Non-pigmented ciliary epithelial cell (primary cell): ENCODE data around the gene SPTLC3.

Experiments
- DNase-seq: peaks from one replicate; pipeline ENCODE4 v3.0.0-alpha.2; 2010; ENCODE audit warnings: low read depth

The SPTLC3 gene

DNA sequence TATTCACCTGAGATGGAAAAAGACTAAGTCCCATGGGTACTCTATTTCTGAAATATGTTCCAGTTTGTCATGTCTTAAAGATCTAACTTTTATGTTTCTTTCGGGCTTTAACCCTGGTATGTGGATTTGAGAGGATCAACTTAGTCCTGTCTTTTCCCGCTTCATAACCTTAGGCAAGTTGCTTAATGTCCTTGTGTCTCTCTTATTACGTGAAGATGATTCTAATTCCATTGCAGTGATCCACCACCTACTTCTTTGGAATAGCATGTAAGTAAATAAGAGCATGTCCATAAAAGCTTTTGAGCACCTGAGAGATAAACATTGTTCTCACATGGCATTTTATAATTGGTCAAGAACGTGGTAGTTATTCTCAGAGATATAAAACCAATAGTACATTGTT, 23.0 kb downstream of the SPTLC3 start:
- DNase-seq, result no peak

DNA sequence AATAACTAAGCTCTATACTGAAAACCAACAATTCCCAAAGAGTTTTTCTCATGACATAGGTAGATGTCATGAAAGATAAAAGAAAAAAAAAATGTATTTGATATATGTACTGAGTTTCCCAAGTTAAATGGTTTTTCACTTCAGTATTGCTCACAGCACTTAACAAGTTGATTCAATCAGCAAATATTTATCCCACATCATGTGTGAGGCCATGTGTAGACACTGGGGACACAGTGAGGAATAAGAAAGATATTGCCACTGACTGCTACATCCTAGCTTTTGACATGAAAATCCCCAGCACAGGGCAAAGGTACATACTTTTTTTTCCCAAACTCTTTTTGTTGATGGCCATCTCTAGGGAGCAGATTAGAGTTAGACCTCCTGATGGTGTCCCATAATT, 25.3 kb downstream of the SPTLC3 start:
- DNase-seq, result no peak

DNA sequence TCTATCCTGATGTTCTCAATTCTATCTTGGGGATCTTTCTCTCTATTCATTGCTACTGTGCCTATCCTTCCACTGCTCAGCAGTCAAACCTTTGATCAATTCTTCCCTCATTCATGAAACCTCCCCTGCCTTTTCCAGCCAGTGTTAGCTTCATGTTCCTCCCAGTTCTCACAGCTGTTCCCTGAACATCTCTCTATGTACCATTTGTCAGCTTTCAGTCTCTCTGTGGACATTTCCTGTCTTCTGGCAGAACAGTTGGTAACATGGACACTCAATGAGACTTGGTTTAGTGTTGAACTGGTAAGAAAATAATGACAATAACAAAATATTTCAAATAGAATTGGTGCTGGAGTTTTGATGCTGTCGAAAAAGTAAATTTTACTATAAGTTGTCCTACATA, 26.2 kb downstream of the SPTLC3 start:
- no peak for DNase-seq

DNA sequence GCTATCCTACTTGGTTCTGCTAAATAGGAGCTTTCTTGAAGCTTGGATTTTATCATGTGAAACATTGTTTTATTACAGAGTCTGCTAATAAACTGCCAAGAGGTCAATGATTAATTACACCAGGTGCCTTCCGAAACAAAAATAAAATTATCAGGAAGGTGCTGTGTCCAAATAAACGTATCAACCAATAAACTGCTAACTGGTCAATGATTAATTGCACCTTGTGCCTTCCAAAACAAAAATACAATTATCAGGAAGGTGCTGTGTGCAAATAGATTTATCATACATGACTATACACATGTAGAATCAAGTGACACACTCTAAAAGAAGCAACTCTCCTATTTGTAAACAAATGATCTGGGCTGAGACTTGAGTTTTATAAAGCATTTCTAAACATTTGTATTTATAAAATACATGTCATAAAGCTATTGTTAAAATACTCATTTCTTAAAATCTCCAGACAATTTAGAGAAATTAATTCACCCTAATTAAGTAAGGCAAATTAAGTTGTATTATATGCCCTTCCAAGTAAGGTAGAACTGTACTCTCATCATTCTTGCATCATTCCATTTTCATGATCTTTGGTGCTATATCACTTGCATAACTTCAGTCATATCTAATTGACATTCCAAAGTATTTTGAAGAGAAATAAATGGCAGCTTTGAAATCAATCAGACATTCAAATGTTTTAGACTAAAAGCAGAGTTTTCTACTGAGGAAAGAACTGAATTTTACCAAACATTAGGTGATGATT, 26.8 kb downstream of the SPTLC3 start:
- DNase-seq, result no peak

DNA sequence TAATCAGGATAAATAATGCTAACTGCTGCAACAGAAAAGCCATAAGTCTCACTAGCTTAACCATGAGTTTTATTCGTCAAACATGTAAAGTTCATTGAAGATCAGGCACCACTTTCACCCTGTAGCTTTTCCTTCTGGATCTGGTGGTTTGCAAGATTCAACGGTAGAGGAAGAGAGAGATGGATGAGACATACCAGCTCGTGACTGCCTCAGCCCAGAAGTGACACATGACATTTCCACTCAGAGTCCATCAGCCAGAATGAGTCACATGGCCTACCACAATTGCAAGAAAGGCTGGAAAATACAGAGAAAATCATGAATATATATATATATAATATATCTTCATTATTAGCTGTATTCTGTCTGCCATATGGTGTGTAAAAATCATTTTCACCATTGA, 29.0 kb downstream of the SPTLC3 start:
- DNase-seq, result no peak

DNA sequence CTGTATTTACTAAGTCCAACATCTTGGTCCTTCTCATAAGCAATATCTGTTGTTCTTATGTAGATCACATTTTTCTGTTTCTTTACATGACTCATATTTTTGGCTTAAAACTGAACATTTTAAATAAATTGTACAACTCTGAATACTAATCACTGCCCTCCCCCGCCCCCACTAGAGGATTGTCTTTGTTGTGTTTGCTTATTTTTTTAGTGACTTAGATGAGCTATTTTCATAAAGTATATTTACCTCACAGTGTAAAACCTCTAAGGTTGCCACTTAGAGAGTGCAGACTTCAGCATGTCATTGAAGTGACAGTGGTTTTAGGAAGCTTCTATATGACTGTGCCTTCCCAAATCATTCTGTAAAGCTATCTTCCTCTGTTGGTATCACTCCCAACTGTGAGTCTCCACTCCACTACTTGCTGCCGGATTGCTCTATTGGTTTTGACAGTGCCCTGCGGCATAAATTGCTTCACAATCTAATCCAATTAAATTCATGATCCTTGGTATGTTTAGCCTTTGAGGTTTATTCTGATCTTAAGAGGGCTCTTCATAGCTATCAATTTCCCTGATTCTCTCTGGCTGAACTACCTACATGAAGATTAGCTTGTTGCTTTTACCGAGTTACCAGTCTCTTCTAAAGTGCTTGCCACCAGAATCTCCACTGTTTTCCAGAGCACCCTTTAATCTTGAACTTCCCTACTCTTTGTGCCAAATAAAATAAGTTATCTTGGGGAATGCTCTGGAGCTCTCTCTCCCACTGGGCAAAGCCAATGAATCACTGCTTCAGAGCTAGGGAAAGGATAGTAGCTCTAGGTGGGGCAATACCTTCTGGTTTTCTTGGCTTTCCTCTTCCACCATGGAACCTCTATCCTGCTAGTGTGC, 33.0 kb downstream of the SPTLC3 start:
- DNase-seq, result no peak

DNA sequence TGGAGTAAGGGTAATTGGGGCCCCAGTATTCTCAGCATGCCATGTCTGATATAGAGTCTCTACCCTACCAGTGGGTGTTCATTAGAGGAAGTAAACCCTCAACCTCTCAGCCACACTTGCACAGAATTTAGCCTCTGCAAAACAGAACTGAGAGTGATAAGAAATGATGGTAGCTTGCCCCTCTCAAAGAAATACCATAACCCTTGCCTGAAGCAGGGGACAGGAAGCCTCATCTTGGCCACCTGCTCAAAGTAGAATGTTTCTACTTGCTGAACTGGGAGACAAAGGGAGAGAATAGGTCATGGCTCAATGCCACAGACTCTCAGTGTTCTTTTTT, 33.7 kb downstream of the SPTLC3 start:
- DNase-seq, result no peak

DNA sequence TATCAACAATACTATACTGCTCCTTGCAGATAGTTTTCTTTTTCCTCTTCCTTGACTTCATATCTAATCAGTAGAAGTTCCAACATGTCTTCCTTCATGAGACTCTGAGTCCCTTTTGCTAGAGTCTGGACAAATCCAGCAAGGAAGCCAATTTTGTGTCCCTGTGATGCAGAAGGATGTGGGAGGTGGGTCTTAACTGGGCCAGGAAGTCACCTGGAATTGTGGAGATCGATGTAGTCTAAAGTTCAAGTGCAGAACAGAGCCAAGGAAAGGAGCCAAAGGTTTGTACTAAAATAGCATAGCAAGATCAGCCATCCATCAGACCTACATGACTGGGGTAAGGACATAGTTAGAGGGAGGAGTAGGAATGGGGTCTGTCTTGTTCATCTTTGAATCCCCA, 37.6 kb downstream of the SPTLC3 start:
- DNase-seq, result no peak

DNA sequence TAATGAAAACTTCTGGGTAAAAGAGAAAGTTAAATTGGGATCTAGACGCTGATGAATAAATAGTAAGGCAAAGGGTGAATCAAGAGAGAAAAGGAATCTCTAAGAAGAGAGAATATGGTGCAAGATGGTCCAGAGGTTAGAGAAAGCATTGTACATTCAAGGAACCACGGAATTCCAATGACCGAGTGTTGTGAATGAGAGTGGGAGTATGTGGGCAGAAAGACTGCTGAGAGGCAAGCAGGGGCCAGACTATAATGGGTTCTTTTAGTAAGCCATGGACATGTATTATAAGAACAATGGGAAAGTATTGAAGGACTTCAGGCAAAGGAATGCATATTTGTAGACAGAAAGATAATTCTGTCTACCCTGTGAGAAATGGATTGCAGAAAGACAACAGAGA, 45.2 kb downstream of the SPTLC3 start:
- DNase-seq, result no peak

DNA sequence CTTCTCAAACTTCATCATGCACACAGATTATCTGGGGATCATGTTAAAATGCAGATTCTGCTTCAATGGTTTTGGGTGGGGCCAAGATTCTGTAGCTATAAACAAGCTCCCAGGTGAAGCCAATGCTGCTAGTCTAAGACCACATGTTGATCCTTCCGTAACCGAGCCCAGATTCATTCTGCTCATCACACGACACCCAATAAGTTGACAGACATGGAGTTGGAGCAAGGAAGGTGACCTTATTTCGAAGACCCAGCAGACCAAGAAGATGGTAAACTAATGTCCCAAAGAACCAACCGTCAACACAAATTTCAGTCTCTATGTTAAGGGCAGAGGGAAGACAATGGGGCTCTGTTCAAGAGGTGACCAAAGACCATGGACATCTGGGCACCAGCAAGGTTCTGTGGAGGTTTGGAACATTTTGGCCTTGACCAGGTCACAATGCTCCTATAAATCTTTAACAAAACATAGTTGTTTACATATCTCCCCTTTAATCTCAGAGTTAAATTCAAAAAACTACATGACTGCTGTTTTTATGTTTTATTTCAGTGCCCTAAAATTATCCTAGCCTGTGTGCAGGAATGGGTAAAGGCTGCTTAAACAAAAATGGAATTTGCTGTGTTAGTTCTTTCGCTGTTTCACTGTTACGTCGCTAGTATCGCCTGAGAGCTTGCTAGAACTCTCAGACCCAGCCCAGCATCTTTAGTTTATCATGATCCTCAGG, 50.1 kb downstream of the SPTLC3 start:
- DNase-seq, result no peak

DNA sequence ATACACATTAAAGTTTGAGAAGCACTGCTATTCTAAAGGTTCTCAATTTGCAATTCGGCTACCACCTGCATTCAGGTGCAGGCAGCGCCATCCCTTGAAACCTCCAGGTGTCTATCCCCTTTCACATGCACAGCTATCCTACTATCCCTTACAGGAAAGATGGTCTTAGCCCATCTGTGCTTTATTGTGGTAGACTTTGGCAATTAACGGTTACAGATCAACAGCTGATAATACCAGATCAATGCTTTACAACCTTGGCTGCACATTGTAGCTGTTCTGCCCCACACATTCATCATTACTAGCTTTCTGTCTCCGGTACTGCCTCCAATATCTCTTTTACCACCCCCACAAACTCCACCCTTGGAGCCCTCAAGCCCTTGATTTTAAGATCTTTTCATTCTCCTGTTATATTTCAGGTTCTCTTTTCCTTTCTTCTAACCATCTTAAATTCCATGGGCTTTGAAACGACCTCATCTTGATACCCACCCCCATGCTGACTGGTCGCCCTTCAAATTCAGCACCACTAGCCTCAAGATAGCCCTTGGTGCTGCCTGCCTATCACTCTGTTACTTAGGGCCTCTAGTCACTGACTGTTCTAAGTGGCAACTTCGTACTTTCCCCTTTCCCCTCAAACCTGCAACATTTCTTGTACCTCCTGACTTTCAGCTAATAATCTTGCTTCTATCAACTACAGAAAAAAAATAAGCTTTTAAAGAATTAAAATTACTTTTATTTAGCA, 50.8 kb downstream of the SPTLC3 start:
- no peak for DNase-seq

DNA sequence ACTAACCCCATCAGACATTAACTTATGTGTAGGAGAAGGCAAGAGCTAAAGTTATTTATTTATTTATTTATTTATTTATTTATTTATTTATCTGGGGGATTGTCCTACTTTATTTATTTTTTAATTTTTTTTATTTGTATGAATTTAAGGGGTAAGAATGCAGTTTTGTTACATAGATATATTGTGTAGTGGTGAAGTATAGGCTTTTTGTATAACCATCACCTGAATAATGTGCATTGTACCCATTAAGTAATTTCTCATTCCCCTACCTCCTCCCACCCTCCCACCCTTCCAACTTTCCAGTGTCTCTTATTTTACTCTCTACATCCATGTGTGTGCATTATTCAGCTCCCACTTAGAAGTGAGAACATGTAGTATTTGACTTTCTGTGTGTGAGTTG, 51.6 kb downstream of the SPTLC3 start:
- no peak for DNase-seq

DNA sequence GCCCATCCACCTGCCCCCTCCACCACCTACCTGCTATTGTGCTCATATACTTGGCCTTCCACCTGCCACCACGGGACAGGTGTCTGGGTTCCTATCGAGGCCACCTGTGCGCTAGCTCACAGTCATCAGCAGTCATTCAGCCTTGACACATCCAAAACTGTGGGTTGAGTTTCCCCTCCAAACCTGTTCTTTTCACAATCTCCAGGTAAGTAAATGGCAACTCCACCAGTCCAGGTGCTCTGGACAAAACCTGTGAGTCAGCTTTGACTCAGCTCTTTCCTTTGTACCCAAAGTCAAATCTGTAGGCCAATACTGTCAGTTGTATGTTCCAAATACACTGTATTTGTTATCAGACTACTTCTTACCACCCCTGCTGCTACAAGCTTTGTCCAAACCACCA, 52.6 kb downstream of the SPTLC3 start:
- no peak for DNase-seq

DNA sequence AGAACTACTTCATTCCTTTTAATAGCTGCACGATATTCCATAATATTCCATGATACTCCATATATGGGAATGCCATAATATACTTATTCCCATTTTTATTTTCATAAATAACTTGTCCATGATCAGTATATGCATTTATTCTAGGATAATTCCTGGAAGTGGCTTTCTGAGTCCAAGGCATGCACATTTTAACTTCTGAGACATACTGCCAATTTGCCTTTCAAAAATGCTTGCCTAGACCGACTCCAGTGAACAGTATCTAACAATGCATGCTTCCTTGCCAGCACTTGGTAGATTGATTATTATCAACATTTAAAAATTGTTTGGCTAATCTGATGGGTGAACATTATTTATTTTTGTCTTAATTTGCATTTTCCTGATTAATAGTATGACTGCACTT, 54.0 kb downstream of the SPTLC3 start:
- no peak for DNase-seq

DNA sequence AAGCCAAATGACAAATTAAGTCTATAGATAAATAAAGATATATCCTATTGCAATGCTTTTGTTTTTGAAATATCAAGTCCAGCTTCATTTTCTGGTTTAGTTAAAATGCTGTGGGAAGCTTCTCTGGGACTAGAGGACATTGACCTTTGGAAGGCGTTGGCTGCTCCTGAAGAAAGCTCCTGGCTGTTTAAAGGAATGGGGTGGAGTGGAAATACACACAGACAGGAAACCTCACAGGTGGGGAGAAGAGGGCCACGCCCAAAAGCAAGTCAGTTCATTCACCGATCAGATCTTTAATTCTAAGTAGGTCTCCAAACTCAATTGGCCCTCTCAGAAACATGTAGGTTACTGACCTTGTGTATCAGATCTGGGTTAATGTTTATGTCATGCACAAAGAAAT, 59.6 kb downstream of the SPTLC3 start:
- no peak for DNase-seq

DNA sequence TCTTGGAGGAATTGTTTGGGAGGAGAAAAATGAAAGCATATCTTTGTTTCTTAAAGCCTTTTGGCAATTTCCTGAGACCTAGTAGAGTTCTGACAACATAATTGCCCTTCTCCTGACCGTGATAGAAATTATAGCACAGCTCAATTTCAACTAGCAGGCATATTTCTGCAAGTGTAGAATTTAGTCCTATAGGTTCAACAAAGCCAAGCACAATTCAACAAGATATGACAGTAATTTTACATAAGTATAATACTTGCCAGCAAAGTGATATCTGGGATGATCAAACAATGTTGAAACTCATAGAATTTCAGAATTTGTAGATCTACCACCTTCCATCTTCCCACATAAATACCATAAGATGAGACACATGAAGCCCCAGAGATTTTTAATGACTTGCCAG, 73.1 kb downstream of the SPTLC3 start:
- DNase-seq, result no peak

DNA sequence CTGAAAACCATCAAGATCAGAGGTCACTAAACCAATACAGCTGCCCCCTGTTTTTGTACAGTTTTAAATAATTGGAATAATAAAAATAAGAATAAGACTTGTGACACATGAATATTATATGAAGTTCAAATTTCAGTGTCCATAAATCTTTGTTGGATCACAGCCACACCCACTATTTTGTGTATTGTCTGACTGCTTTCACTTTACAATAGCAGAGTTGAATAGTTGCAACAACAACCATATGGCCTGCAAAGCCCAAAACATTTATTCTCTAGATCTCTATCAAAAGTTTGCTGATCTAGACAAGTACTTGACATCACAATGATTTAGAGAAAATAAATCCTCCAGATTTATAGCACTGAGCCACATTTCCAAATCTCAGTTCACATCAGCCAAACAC, 73.6 kb downstream of the SPTLC3 start:
- DNase-seq, result no peak

DNA sequence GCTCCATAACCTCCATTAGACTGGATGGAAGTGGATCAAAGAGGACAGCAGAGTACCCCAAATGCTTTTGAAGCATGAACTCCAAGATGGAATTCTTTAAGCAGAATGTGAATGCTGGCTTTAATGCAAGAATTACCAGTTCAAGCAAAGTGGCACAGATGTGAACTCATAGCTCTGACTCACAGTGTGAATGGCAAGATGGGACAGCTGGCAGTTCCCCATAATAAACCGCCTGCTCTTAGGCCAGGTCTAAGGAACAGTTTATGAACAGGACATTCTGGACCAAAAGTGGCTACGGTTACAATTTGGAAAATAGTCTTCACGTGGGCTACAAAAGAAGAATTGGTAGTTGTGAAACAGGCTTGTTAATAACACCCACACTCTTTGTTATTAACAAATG, 76.5 kb downstream of the SPTLC3 start:
- DNase-seq, result no peak

DNA sequence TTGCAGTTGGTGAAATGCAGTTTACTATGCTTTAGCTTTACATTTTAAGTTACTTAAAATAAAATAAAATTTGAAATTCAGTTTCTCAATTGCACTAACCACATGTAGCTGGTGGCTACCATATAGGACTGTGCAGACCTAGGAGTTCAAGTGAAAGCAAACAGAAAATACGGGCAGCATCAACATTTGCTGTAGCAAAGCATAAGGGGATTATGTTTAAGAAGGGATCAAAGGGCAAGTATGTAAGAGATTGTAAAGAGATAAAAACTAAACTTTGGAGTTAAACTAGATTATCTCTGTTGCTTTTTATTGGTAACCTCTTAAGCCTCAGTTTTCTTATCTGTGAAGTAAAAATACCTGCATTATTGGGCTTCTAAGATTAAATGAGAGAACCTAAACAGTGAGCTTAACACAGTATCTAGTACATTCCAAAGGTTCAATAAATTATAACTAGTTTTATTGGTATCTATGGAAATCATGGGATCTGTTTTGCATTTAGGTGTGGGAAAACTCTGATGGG, 81.2 kb downstream of the SPTLC3 start:
- no peak for DNase-seq

DNA sequence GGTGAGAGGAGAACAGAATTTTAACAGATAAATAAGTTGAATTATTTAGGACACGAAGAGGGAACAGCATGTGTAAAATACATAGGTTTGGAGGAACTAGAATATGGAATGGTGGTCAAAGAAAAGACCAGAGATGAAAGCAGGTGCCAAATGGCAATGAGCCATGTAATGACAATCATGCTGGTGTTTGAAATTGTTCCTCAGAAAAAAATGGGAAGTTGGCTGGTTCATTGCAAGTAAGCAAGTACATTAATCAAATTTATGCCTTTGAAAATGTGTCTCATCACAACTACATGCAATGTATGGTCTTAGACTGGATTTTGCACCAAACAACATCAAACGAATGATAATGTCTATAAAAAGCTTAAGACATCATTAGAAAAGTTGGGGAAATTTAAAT, 83.3 kb downstream of the SPTLC3 start:
- no peak for DNase-seq

DNA sequence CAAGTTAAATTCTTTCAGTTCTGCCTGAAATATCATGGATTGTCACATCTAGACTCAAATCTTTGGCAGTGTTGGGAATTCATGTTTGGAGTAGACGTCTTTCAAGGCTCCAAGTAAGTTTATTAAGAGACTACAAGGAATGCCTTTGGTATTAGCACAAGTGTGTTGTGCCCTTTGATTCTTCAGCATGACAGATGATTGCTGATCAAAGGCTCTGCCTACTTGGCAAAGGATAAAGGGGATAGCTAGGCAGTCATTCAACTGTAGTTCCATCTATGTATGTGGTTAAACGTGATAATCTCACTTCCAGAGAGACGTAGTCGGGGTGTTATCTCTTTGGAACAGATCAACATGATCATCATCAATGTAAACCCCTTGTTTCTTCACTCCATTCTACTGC, 86.2 kb downstream of the SPTLC3 start:
- no peak for DNase-seq

DNA sequence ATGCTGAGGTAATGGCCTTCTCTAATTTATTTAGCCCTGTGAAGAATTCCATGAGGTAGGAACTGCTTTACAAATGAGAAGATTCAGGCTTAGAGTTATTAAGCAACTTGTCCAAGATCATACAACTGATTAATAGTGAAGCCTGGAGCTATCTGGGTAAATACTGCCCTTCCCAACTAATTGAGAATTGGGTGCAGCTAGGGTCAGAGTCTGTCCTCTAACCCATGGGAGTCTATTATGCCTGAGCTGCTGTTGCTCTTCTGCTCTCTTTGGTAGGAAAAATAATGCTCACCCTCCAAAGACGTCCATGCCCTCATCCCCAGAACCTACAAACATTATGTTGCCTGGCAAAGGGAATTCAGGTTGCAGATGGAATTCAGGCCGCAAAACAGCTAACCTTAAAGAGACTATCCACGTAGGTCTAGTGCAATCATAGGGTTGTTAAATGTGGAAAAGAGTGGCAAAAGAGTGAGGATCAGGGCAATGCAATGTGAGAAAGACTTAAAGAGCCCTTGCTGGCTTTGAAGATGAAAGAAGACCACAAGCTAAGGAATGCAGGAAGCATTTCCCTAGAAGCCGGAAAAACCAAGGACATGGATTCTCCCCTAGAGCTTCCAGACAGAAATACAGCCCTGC, 90.1 kb downstream of the SPTLC3 start:
- no peak for DNase-seq
